Mesenchymal stem cell (in vitro differentiated cells and primary cell): ENCODE measurements around the gene GAS7.

Experiments used
- DNase-seq: peaks from one replicate; pipeline ENCODE4 v3.0.0-alpha.2; 2013
- H2AFZ ChIP-seq: one replicate; pipeline ENCODE4 v1.6.1; 2013; ENCODE audit warnings: low read depth, mild to moderate bottlenecking, control low read depth, inconsistent platforms, low read length, moderate library complexity
- H2AK5ac ChIP-seq: 2 replicates; pipeline ENCODE4 v1.6.1; 2013; ENCODE audit warnings: low read length, moderate library complexity, mild to moderate bottlenecking, inconsistent platforms; ENCODE audit not compliant: severe bottlenecking
- H2BK120ac ChIP-seq: one replicate; pipeline ENCODE4 v1.6.1; 2013; ENCODE audit warnings: low read depth, mild to moderate bottlenecking, inconsistent platforms, low read length, moderate library complexity
- H2BK12ac ChIP-seq, 2 experiments: one replicate each; pipeline ENCODE4 v1.6.1; 2013; ENCODE audit warnings: inconsistent platforms in 2 of 2, low read length in 2 of 2, mild to moderate bottlenecking in 2 of 2, moderate library complexity in 2 of 2, control low read depth in 1 of 2
- H2BK15ac ChIP-seq: one replicate; pipeline ENCODE4 v1.6.1; 2013; ENCODE audit warnings: mild to moderate bottlenecking, low read depth, inconsistent platforms; ENCODE audit not compliant: poor library complexity, severe bottlenecking
- H2BK5ac ChIP-seq: 2 replicates; pipeline ENCODE4 v1.6.1; 2013; ENCODE audit warnings: low read depth, mild to moderate bottlenecking, low read length, control low read depth, inconsistent platforms; ENCODE audit not compliant: poor library complexity, severe bottlenecking
- H3K14ac ChIP-seq, 2 experiments: one replicate each; pipeline ENCODE4 v1.6.1; 2013; ENCODE audit warnings: inconsistent platforms in 2 of 2, low read length in 2 of 2, control low read depth in 1 of 2, mild to moderate bottlenecking in 1 of 2, moderate library complexity in 1 of 2
- H3K18ac ChIP-seq, 2 experiments: one replicate each; pipeline ENCODE4 v1.6.1; 2013; ENCODE audit warnings: inconsistent platforms in 2 of 2, low read length in 2 of 2, control low read depth in 1 of 2, low read depth in 1 of 2, mild to moderate bottlenecking in 1 of 2
- H3K23ac ChIP-seq, 2 experiments: one replicate each; pipeline ENCODE4 v1.6.1; 2013; ENCODE audit warnings: inconsistent platforms in 2 of 2, low read length in 2 of 2, mild to moderate bottlenecking in 2 of 2, moderate library complexity in 2 of 2, control low read depth in 1 of 2
- H3K27ac ChIP-seq: 2 replicates; pipeline ENCODE4 v1.5.1; 2013; ENCODE audit warnings: mild to moderate bottlenecking, moderate library complexity, low read length, control low read depth, inconsistent platforms; ENCODE audit not compliant: poor library complexity, severe bottlenecking
- H3K27me3 ChIP-seq, 2 experiments: 2 replicates each; pipeline versions ENCODE4 v1.6.1 to v1.7.0; 2013; ENCODE audit warnings: low read length in 2 of 2, mild to moderate bottlenecking in 2 of 2, moderate library complexity in 2 of 2, control low read depth in 1 of 2, inconsistent platforms in 1 of 2; ENCODE audit not compliant: control insufficient read depth in 1 of 2, insufficient read depth in 1 of 2
- H3K36me3 ChIP-seq, 2 experiments: 2 replicates each; pipeline versions ENCODE4 v1.6.1 to v1.7.0; 2013; ENCODE audit warnings: low read length in 2 of 2, control low read depth in 1 of 2, inconsistent platforms in 1 of 2, low read depth in 1 of 2, mild to moderate bottlenecking in 1 of 2; ENCODE audit not compliant: insufficient read depth in 2 of 2, control insufficient read depth in 1 of 2
- H3K4ac ChIP-seq, 2 experiments: one replicate each; pipeline ENCODE4 v1.6.1; 2013; ENCODE audit warnings: inconsistent platforms in 2 of 2, low read length in 2 of 2, mild to moderate bottlenecking in 2 of 2, moderate library complexity in 2 of 2, control low read depth in 1 of 2, low read depth in 1 of 2
- H3K4me1 ChIP-seq: 2 replicates; pipeline ENCODE4 v1.6.1; 2013; ENCODE audit warnings: low read depth, low read length, control low read depth; ENCODE audit not compliant: control insufficient read depth, insufficient read depth
- H3K4me2 ChIP-seq: 2 replicates; pipeline ENCODE4 v1.6.1; 2013; ENCODE audit warnings: low read length, mild to moderate bottlenecking, inconsistent platforms; ENCODE audit not compliant: poor library complexity, severe bottlenecking
- H3K4me3 ChIP-seq, 2 experiments: 2 replicates each; pipeline versions ENCODE4 v1.5.1 to v1.7.0; 2013; ENCODE audit warnings: low read length in 2 of 2, mild to moderate bottlenecking in 2 of 2, control low read depth in 1 of 2, low read depth in 1 of 2; ENCODE audit not compliant: insufficient read depth in 1 of 2
- H3K79me1 ChIP-seq: replicated peaks from 2 replicates; pipeline ENCODE4 v1.6.1; 2013; ENCODE audit warnings: mild to moderate bottlenecking, control low read depth, low read length, inconsistent platforms; ENCODE audit not compliant: poor library complexity, severe bottlenecking
- H3K9ac ChIP-seq: 2 replicates; pipeline ENCODE4 v1.7.0; 2013; ENCODE audit warnings: mild to moderate bottlenecking, low read length, moderate library complexity
- H3K9me3 ChIP-seq: 2 replicates; pipeline ENCODE4 v1.7.0; 2013; ENCODE audit warnings: mild to moderate bottlenecking, low read length; ENCODE audit not compliant: control insufficient read depth
- H4K8ac ChIP-seq: one replicate; pipeline ENCODE4 v1.6.1; 2013; ENCODE audit warnings: inconsistent platforms, mild to moderate bottlenecking, low read length, moderate library complexity
- H4K91ac ChIP-seq: one replicate; pipeline ENCODE4 v1.6.1; 2013; ENCODE audit warnings: mild to moderate bottlenecking, low read length, inconsistent platforms
- WGBS: methylation state at CpG from one replicate; pipeline ENCODE4 v1.1.7; 2013; ENCODE audit warnings: mixed read lengths; 5-methylcytosine and 5-hydroxymethylcytosine counted together

Gene GAS7

DNA sequence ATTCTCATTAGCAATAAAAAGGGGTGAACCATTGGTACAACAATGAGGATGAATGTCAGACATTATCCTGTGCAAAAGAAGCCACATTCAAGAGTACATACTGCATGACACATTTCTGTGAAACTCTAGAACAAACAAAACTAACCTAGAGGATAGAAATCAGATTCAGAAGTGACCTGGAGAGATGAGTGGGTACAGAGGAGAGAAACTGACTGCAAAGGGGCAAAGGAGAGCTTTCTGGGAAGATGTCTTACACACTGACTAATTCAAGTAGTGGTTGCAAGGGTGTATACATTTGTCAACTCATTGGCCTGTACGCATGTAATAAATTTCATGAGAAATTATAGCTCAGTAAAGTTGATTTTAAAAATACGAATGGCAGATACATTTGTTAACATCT, 115.6 kb downstream of the GAS7 start:
- H3K36me3 ChIP-seq, result no peaks in the 10 kb centered on the region
- DNase-seq, result no peak
- H4K8ac ChIP-seq, result no peak overlapping the region
- WGBS, result 100% methylated on average over 1 of the region's 2 CpGs
- no peak overlapping the region for H2AK5ac ChIP-seq
- no peak overlapping the region for H2BK15ac ChIP-seq
- H2BK12ac ChIP-seq, result no peak overlapping the region
- H3K9ac ChIP-seq, result no peak overlapping the region
- no peak overlapping the region for H3K18ac ChIP-seq
- no peak overlapping the region for H2AFZ ChIP-seq
- H3K14ac ChIP-seq, result no peak overlapping the region
- H3K4ac ChIP-seq, result no peak overlapping the region
- H2BK5ac ChIP-seq, result no peak overlapping the region
- no peak overlapping the region for H4K91ac ChIP-seq
- H3K79me1 ChIP-seq, result peaks cover 3% of the 10 kb centered on the region
- H3K4me1 ChIP-seq, result peaks cover 9% of the 10 kb centered on the region
- H3K23ac ChIP-seq, result no peak overlapping the region
- H3K4me2 ChIP-seq, result no peak overlapping the region
- no peaks in the 10 kb centered on the region for H3K27me3 ChIP-seq
- no peak overlapping the region for H3K4me3 ChIP-seq
- H2BK120ac ChIP-seq, result no peak overlapping the region
- H3K9me3 ChIP-seq, result no peaks in the 10 kb centered on the region
- no peak overlapping the region for H3K27ac ChIP-seq

DNA sequence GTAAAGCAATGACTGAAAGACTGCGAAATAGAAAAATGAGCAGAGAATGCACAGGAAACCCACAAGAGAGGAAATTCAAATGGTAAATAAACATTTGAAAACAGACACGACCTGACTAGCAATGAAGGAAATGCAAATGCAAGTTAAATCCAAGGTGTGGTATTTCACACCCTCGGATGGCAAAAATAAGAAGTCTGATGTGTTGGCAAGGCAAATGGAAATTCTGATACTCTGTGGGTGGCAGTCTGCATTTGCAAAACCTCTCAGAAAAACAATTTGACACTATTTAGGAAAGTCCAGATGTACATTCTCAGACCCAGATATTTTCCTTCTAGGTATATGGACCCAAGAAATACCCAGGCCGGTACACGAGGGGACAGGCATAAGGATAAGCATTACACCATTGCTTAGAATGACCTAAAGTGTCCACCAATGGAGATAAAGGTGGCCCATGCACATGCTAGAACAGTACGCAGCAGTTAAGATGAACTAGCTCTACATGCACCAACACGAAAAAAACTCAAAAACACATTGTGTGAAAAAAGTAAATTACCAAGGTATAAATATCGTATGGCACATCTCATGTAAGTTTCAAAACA, 116.7 kb downstream of the GAS7 start:
- DNase-seq, result no peak
- H3K36me3 ChIP-seq, result no peaks in the 10 kb centered on the region
- no peak overlapping the region for H3K4me2 ChIP-seq
- H3K23ac ChIP-seq, result no peak overlapping the region
- H2BK120ac ChIP-seq, result no peak overlapping the region
- H2BK15ac ChIP-seq, result no peak overlapping the region
- H2BK12ac ChIP-seq, result no peak overlapping the region
- H4K91ac ChIP-seq, result no peak overlapping the region
- H3K18ac ChIP-seq, result no peak overlapping the region
- H3K27ac ChIP-seq, result no peak overlapping the region
- WGBS, result 71% methylated on average over 6 of the region's 8 CpGs
- H3K14ac ChIP-seq, result no peak overlapping the region
- H3K4me1 ChIP-seq, result peaks cover 6% of the 10 kb centered on the region
- no peak overlapping the region for H3K9ac ChIP-seq
- no peaks in the 10 kb centered on the region for H3K27me3 ChIP-seq
- H2AFZ ChIP-seq, result no peak overlapping the region
- H3K4me3 ChIP-seq, result no peak overlapping the region
- H3K4ac ChIP-seq, result no peak overlapping the region
- H3K9me3 ChIP-seq, result no peaks in the 10 kb centered on the region
- no peak overlapping the region for H2AK5ac ChIP-seq
- H3K79me1 ChIP-seq, result peaks cover 3% of the 10 kb centered on the region
- H4K8ac ChIP-seq, result no peak overlapping the region
- no peak overlapping the region for H2BK5ac ChIP-seq

DNA sequence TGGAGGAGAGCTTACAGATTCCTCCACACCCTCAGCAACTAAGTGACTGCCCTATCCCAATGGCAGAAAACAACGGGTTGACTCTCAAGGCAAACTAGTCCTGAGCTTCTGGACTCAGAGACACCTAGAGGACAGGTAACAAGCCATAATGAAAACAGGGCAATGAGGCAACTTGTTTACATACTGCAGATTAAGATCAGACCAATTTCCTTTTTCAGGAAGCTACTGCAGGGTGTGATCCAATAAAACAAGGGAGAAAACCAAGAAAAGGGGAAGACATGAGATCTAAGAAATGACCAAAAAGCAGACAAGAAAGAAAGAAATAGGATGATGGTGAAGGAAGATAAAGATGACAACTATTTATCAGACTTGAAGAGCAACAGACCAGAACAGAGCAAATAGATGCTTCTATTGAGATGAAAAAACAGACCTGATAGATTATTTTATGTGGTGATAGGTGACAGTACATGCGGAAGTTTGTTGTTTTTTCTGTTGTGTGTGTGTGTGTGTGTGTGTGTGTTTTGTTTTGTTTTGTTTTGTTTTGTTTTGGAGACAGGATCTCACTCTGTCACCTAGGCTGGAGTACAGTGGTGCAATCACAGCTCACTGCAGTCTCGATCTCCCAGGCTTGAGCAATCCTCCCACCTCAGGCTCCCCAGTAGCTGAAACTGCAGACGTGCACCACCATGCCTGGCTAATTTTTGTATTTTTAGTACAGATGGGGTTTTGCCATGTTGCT, 120.7 kb downstream of the GAS7 start:
- Histone ChIP-seq H3K36me3 (no peaks in the 10 kb centered on the region), H2BK15ac (no peak overlapping the region), H3K23ac (no peak overlapping the region), H3K4me3 (no peak overlapping the region), H2BK12ac (no peak overlapping the region), H3K4me1 (no peaks in the 10 kb centered on the region), H3K27me3 (no peaks in the 10 kb centered on the region), H2AFZ (no peak overlapping the region), H2BK120ac (no peak overlapping the region), H3K27ac (no peak overlapping the region), H3K4ac (no peak overlapping the region), H4K91ac (no peak overlapping the region), H3K9me3 (no peaks in the 10 kb centered on the region), H3K18ac (no peak overlapping the region), H3K14ac (no peak overlapping the region), H2AK5ac (no peak overlapping the region), H3K9ac (no peak overlapping the region), H3K79me1 (peaks cover 9% of the 10 kb centered on the region), H3K4me2 (no peak overlapping the region), H2BK5ac (no peak overlapping the region), H4K8ac (no peak overlapping the region)
- 95% methylated on average over 3 of the region's 4 CpGs for WGBS
- DNase-seq, result no peak

DNA sequence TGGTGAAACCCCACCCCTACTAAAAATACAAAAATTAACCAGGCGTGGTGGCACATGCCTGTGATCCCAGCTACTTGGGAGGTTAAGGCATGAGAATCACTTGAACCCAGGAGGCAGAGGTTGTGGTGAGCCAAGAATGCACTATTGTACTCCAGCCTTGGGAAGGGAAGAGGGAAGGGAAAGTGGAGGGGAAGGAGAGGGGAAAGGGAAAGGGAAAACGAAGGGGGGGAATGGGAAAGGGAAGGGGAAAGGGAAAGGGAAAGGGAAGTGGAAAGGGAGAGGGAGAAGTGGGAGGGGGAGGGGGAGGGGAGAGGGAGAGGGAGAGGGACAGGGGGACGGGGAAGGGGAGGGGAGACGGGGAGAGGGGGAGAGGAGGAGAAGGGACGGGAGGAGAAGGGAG, 122.5 kb downstream of the GAS7 start:
- WGBS, result 91% methylated on average over 5 of the region's 5 CpGs
- no peaks in the 10 kb centered on the region for H3K9me3 ChIP-seq
- H3K4me2 ChIP-seq, result no peak overlapping the region
- no peak overlapping the region for H3K23ac ChIP-seq
- H2BK15ac ChIP-seq, result no peak overlapping the region
- no peak overlapping the region for H4K91ac ChIP-seq
- no peak overlapping the region for H4K8ac ChIP-seq
- no peak overlapping the region for H3K4me3 ChIP-seq
- H3K18ac ChIP-seq, result no peak overlapping the region
- H3K4me1 ChIP-seq, result no peaks in the 10 kb centered on the region
- no peak for DNase-seq
- H3K27ac ChIP-seq, result no peak overlapping the region
- H3K14ac ChIP-seq, result no peak overlapping the region
- no peak overlapping the region for H3K4ac ChIP-seq
- no peak overlapping the region for H3K9ac ChIP-seq
- no peak overlapping the region for H2BK5ac ChIP-seq
- no peak overlapping the region for H2BK12ac ChIP-seq
- H3K79me1 ChIP-seq, result peaks cover 11% of the 10 kb centered on the region
- no peak overlapping the region for H2BK120ac ChIP-seq
- H2AK5ac ChIP-seq, result no peak overlapping the region
- H2AFZ ChIP-seq, result no peak overlapping the region
- H3K36me3 ChIP-seq, result no peaks in the 10 kb centered on the region
- no peaks in the 10 kb centered on the region for H3K27me3 ChIP-seq
